HL-60 (cell line): ENCODE measurements around the gene ADGRG1.

Experiments used
- GABPA ChIP-seq: IDR thresholded peaks from 2 replicates; pipeline ENCODE4 v1.6.1; 2012; ENCODE audit warnings: low read depth
- SPI1 ChIP-seq: IDR thresholded peaks from 2 replicates; pipeline ENCODE4 v1.6.1; 2012; ENCODE audit warnings: low read depth, mild to moderate bottlenecking, borderline replicate concordance
- TF ChIP-seq, protein P1 (sequence below): IDR thresholded peaks from one replicate; pipeline ENCODE4 v1.5.1; 2011; ENCODE audit warnings: low read length, control low read depth, inconsistent platforms; ENCODE audit not compliant: insufficient read depth
- TF ChIP-seq, protein P2 (sequence below): IDR thresholded peaks from 2 replicates; pipeline ENCODE4 v1.6.1; 2012; ENCODE audit warnings: low read depth; ENCODE audit not compliant: insufficient replicate concordance

DNA sequence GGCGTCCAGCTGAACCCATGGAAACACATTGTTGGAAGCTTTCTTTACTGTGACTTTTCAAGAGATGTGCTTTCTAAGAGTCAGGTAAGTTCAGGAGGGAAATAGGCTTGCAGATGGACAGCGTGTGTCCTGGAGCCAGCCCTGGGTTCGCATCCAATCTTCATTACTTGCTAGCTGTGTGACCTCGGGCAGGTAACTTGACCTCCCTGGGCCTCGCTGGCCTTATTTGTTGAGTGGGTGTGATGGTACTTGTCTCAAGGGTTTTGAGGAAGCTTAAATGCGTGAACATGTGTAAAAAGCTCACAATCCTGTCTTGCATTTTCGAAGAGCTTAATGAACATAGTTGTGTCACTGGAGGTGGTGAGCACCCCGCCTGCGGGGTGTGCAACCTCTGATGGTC, 11.8 kb downstream of the ADGRG1 start:
- TF ChIP-seq, protein P1, sequence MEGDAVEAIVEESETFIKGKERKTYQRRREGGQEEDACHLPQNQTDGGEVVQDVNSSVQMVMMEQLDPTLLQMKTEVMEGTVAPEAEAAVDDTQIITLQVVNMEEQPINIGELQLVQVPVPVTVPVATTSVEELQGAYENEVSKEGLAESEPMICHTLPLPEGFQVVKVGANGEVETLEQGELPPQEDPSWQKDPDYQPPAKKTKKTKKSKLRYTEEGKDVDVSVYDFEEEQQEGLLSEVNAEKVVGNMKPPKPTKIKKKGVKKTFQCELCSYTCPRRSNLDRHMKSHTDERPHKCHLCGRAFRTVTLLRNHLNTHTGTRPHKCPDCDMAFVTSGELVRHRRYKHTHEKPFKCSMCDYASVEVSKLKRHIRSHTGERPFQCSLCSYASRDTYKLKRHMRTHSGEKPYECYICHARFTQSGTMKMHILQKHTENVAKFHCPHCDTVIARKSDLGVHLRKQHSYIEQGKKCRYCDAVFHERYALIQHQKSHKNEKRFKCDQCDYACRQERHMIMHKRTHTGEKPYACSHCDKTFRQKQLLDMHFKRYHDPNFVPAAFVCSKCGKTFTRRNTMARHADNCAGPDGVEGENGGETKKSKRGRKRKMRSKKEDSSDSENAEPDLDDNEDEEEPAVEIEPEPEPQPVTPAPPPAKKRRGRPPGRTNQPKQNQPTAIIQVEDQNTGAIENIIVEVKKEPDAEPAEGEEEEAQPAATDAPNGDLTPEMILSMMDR: no peak
- TF ChIP-seq GABPA (no peak), SPI1 (no peak)
- TF ChIP-seq, protein P2, sequence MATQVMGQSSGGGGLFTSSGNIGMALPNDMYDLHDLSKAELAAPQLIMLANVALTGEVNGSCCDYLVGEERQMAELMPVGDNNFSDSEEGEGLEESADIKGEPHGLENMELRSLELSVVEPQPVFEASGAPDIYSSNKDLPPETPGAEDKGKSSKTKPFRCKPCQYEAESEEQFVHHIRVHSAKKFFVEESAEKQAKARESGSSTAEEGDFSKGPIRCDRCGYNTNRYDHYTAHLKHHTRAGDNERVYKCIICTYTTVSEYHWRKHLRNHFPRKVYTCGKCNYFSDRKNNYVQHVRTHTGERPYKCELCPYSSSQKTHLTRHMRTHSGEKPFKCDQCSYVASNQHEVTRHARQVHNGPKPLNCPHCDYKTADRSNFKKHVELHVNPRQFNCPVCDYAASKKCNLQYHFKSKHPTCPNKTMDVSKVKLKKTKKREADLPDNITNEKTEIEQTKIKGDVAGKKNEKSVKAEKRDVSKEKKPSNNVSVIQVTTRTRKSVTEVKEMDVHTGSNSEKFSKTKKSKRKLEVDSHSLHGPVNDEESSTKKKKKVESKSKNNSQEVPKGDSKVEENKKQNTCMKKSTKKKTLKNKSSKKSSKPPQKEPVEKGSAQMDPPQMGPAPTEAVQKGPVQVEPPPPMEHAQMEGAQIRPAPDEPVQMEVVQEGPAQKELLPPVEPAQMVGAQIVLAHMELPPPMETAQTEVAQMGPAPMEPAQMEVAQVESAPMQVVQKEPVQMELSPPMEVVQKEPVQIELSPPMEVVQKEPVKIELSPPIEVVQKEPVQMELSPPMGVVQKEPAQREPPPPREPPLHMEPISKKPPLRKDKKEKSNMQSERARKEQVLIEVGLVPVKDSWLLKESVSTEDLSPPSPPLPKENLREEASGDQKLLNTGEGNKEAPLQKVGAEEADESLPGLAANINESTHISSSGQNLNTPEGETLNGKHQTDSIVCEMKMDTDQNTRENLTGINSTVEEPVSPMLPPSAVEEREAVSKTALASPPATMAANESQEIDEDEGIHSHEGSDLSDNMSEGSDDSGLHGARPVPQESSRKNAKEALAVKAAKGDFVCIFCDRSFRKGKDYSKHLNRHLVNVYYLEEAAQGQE: no peak
